H4 (cell line): ENCODE measurements around the gene IL1RAPL2. TPM values are rescaled to one million over a fixed set of nuclear protein-coding genes. Genes with fewer than 3 reads are reported as not detected.
A peak's percentile ranks its signal among the peaks of the same experiment; 100 is the strongest.
"Not testable (repeated sequence)": the region's sequence is repeated elsewhere in the genome, so short reads cannot be mapped to it uniquely, and the experiment has no call there.

Experiments used
- DNase-seq: peaks from one replicate; pipeline ENCODE4 v3.0.0-alpha.2; 2015; ENCODE audit warnings: low spot score
- total RNA-seq: library from RNA; depleted of rRNA; stranded (reverse); fragments of >200 nt; shearing (Covaris generic); gene quantifications from 2 replicates; pipeline ENCODE4 v1.2.3, GENCODE V29; 2014

IL1RAPL2 gene
- total RNA-seq, 1 experiment from 2014 or later = 0.23 TPM

DNA sequence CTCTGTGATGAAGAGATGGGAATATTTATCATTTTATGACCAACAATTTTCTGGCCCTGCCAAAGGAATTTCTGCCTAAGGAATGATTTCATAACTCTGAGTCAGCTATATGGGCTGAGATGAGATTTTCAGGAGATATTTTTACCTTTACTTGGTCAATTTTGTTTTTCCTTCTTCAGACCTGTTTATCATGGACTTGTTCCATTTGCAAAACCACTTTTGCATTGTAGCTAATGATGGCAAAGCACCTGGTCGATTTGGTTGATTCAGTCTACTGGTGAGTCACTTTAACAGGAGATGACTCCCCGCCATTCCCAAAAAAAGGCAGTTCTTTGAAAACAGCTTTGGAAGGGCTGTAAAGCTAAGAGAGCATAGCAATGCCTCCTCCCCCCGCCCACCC lies 601.2 kb downstream of the IL1RAPL2 start:
- no peak for DNase-seq

DNA sequence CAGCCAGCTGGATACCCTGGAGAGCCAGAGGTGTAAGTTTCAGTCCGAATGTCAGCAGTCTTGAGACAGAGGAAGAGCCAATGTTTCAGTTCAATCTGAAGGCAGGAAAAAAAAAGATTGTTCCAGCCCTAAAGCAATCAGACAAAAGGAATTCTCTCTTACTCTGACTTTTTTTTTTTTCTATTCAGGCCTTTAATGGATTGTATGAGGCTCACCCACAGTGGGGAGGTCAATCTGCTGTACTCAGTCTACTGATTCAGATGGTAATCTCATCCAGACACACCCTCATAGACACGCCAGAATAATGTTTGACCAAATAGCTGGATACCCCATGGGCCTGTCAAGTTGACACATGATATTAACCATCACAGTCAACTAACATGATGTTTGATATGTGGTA lies 602.6 kb downstream of the IL1RAPL2 start:
- no peak for DNase-seq

DNA sequence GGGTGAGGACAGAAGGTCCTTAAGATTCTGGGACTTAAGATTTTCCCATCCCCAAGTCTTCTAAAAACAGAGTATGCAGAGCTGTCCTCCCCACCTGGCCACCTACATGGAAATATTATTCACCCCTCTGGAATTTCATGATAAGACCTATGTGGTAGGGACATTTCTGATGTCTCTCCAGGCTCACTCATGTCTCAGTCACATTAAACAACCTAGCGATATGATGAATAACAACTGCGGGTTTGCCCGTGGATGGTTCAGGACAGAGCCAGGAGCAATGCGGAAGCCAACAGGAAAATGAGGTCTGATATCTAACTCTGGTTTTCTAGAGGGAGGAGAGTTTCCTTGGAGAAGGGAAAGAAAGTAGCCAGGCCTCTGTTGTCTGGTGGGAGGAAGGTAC lies 607.1 kb downstream of the IL1RAPL2 start:
- no peak for DNase-seq

DNA sequence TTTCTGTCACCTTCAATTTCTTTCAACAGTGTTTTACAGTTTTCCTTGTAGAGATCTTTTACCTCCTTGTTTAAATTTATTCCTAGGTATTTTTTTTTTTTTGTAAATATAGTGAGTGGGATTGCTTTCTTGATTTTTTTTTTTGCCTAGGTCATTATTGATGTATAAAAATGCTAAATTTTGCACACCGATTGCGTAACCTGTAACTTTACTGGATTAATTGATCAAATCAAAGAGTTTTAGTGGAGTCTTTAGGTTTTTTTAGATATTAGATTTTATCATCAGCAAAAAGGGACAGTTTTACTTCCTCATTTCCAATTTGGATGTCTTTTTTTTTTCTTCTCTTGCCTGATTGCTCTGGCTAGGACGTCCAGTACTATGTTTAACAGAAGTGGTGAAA lies 613.6 kb downstream of the IL1RAPL2 start:
- DNase-seq = no peak

DNA sequence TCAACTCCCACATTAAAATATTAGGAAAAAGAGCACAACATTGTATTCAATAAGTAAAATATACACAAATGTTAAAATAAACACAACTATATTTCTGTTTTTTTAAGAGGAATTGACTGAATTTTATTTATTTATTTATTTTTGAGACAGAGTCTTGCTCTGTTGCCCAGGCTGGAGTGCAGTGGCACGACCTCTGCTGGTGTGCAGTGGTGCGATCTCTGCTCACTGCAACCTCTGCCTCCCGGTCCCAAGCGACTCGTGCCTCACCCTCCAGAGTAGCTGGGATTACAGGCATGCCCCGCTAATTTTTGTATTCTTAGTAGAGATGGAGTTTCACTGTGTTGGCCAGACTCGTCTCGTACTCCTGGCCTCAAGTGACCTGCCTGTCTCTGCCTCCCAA lies 623.1 kb downstream of the IL1RAPL2 start:
- no peak for DNase-seq

DNA sequence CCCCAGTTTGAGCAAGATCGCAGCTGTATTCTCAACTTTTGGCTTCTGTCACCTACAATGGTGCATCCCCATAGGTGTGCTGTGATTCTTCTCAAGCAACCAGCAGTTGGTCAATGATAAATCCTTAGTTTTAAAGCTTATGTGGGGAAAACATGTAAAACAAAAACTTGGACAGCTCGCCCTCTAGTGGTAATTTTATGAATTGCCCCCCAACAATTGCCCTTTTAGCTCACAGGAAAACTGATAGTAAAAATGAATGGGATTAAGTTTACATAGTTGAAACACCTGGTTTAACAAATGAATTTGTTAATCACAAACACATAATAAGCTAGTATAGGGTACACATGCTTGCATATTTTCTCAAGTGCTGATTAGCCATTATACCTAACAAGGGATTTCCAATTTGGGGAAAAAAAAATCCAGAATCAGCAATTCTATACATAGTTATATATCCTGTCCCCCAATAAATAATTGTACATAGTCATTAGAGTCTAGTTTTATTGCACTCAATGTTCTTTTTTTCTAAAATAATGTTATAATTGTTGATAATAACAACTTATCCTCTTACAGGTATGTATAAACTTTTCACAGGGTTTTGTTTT lies 624.4 kb downstream of the IL1RAPL2 start:
- peak; percentile 5 for DNase-seq

DNA sequence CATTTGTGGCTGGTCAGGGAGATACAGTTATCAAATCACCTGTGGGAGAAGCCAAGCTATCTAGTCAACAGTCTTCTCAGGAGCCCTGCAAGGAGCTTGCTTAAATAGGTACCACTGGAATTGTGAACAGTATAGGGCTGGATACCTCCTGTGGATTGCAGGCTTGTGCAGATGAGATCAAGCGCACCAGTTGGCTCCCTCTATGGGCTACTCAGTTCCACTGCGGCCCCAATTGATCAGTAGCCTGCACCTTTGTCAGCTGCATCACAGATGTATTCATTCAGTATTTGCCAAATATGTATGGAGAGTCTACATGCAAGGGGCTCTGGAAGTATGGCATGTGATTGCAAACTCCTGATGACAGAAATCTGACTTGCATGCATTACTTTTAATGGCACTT lies 625.9 kb downstream of the IL1RAPL2 start:
- DNase-seq = peak; percentile 9

DNA sequence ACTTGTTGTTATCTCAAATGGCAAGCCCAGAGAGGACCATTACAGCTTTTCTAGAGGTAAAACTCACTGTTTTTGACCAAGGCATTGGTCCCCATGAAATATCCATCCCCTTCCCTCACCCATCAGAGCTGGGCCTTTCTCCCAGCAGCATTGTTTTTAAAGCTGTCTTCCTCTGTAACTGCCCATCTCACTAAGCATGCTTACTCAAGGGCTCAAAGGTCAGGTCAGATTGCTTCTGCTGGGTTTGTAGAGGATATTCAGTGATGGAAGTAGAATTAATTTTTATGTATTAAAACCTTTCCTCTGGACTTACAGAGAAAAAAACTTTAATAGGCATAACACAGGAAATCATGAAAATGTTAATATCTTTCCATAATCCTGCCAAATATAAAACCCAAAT lies 643.4 kb downstream of the IL1RAPL2 start:
- DNase-seq = no peak

DNA sequence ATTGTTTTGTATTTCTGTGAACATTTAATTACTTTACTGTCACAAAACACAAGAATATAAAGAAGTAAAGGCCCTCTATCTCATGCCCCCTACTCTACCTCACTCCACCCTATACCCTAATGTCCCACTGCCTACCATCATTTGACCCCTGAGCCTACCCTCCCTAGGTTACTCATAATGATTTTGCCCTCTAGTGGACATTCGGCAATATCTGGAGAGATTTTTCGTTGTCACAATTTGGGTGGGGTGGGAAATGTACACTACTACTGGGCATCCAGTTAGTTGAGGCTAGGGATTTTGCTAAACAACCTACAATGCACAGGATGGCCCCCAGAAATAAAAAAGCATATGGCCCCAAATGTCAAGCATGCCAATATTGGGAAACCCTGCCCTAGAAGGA lies 644.3 kb downstream of the IL1RAPL2 start:
- DNase-seq = no peak

DNA sequence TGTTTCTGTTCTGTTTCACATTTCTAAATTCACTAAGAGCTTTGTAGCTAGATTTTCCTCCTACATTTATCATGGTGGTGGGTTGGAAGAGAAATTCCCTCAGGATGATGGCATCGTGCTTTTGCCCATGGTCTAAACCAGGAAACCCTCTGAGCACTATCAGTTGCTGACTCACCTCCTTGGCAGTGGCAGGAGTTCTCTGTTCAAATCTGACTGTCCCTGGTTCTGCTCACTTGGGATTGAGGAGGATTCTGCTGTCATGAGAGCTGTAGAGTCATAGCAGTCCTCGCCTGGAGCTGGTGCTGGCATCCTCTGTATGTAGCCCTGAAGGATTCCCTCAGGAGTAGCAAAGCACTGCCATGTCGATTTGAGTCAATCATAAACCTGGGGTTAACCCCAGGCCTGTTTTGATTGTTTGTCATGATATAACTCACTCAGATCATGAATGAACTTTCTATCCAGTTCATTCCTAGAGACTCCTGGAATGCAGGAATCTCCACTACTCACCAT lies 645.1 kb downstream of the IL1RAPL2 start:
- no peak for DNase-seq

DNA sequence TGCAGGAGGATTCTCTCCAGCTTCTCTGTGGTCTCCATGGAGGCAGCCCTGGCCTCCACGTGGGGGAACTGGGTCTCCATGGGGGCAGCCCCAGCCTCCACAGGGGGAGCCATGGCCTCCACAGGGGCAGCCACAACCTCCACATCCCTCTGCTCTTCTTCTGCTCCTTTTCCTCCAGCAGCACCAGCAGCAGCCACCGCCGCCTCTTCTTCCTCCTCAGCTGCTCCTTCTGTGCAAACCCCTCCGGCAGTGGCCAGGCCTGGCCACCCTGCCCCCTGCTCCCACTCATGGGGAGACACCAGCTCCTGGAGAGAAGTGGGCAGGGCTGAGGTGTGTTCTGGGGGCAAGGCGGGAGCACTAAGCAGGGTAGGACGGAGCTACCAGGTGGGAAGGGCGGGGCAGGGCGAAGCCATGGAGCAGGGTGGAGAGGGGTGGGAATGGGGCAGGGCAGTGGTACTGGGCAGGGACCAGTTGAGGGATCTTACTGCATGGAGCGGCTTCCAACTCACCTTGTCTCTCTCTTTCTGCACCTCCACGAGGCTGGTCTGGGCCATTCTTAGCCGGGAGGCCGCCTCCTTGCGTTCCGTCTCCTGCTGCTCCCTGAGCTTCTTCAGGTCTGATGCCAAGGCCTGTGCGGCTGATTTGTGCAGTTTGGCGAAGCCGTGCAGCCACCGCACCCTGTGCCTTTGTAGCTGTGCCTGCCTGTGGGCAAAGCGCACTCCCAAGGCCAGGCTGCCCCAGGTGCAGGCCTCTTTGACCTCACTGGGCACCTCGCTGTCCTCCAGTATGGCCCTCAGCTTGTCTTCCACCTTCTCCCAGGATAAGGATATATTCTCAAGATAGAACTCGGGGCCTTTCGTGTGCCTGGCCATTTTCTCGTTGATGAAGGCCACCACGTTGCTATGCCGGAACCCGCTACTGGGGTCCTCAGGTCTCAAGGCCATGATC lies 653.7 kb downstream of the IL1RAPL2 start:
- no peak for DNase-seq

DNA sequence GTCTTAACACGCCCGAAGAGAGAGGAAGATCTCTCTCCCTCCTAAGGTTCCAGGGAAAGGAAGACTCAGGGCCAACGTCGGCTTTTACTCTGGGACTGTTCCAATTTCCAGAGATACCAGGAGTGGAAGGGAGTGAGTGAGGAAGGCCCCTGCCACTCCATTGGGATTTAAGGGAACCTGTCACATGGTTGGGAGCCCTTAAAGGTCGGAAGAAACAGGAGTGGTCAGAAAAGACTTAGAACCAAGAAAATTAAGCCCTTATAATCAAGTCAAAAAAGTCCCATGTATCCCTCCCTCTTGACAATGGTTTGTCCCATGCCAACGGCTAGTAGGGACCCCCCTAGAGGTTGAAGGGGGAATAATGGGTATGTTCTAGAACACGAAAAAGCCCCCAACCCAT lies 654.6 kb downstream of the IL1RAPL2 start, which contains the start of gene TEX13A:
Gene TEX13A, minus strand, starts transcription at position 59 of the 400 bp plus-strand sequence. CDS start 297 bp downstream, outside the sequence.
- DNase-seq = no peak

DNA sequence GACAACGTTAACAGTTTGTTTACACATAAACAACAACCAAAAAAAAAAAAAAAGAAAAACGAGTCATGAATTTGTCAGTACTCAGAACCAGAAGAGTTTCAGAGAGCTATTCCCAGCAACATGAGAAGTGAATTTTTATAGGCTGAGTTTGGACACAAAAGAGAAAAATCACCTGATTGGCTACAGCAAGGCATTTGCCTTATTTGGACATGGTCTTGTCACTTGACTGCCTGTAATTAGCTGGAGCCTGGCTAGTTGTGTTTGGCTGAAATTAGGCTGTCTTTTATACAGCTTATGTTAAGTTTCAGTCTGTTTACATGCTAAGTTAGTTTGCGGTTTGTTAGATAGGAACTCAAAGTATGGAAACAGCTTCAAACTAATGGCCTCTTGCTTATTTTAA lies 655.4 kb downstream of the IL1RAPL2 start:
- DNase-seq = peak; percentile 49

DNA sequence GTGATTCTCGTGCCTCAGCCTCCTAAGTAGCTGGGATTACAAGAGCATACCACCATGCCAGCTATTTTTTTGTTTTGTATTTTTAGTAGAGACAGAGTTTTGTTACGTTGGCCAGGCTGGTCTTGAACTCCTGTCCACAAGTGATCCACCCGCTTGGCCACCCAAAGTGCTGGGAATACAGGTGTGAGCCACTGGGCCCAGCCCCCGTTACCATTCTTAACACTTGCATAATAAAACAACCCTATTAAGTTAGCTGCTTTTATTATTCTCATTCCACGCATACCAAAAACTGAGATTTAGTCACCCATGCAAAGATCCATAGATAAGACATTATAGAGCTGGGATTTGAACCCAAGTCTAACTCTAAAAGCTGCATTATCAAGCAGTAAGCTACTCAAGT lies 660.5 kb downstream of the IL1RAPL2 start:
- no peak for DNase-seq

DNA sequence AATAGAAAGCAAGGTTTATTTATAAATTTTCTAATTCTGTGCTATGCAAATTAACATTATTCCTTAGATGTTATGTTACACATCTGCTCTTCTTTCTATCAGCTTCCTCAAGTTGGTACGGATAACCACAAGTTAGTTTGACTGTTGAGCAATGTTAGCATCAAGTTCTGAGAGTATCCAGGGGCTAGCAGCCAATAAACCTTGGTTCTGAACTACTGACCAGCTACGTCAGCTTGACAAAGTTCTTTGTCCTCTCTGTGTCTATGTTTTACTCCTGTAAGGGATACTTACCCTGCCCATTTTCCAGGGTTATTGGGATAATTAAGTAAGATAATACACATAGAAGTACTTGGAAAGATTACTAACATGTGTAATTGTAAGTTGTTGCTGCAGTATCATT lies 662.6 kb downstream of the IL1RAPL2 start:
- DNase-seq = no peak

DNA sequence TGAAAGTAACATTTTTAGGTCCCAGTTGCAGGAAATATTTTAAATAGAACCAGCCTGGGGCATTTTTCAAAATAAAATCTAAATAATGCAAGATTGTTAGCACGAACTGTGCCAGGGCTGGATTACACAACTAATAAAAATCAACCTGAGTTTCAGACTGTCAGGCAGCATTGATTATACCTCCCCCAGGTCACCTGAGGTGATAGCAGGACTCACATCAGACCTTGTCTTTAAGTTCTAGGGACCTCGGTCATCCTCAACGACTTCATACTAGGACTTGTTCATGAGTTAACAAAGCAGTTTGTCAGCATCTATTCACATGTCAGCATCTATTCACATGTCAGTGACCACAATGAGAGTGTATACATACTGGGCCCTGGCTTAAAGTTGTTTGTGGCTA lies 663.1 kb downstream of the IL1RAPL2 start:
- DNase-seq = no peak

DNA sequence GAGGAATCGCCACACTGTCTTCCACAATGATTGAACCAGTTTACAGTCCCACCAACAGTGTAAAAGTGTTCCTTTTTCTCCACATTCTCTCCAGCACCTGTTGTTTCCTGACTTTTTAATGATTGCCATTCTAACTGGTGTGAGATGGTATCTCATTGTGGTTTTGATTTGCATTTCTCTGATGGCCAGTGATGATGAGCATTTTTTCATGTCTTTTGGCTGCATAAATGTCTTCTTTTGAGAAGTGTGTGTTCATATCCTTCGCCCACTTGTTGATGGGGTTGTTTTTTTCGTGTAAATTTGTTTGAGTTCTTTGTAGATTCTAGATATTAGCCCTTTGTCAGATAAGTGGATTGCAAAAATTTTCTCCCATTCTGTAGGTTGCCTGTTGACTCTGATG lies 671.4 kb downstream of the IL1RAPL2 start:
- not testable (repeated sequence) for DNase-seq

DNA sequence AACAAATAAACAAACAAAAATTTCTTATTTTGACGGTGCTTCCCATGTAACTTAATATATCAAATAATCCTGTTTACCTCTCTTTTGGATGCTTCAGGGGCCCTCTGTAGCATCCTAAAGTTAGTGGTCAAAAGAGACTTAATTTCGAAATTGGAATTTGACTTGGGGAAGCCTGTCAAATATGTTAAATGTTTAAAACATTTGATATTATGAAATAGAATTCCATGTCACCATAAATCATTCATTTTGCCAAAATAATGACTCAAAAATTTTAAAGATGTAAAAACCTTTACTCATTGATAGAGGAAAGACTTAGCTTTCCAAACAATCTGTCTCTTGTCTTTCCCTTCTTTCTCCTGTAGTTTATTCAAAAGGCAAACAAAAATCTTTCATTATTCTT lies 675.1 kb downstream of the IL1RAPL2 start:
- no peak for DNase-seq

DNA sequence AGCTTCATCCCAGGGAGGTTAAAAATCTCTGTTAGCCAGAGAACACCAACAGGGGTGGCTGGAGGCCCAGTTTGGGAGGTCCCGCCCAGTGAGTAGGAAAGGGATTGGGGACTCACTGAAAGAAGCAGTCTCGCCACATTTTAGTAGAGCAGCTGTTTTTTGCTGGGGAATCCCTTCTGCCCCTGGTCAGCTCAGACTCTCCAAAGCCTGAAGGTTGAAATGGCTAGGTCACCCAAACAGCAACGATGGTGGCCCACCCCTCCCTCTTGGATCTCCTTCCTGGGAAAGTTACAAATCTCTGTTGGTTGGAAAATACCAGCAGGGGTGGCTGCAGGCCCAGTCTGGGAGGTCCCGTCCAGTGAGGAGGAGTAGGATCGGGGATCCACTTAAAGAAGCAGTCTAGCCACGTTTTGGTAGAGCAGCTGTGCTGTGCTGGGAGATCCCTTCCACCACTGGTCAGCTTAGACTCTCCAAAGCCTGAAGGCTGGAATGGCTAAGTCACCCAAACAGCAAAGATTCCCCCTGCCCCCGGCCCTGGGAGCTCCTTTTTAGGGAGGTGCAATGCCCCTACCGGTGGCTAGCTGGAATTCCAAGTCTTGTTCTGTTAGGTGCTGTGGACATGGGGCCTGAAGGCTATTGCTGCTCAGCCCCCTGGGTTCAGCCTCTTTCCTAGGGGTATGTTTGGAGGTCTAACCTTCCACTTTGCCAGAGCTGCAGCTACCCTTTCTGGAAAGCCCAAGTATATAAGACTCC lies 694.5 kb downstream of the IL1RAPL2 start:
- no peak for DNase-seq

DNA sequence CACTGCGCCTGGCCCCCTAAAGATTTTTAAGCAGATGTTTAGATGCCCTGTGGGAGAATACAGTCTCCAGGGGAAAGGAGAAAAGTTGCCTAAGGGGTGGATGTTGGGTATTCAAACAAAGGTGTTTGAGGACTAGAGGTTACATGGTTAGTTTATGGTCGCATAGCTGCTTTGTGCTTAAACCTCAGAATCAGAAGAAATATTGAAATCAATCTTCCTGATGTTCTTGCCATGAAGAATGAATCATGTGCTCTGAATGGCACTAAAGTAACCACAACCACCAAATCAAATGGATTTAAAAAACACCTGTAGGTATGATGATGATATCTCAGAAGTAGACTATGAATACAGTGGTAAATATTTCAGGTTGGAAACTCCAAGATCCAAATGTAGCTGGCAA lies 697.2 kb downstream of the IL1RAPL2 start:
- DNase-seq = no peak

DNA sequence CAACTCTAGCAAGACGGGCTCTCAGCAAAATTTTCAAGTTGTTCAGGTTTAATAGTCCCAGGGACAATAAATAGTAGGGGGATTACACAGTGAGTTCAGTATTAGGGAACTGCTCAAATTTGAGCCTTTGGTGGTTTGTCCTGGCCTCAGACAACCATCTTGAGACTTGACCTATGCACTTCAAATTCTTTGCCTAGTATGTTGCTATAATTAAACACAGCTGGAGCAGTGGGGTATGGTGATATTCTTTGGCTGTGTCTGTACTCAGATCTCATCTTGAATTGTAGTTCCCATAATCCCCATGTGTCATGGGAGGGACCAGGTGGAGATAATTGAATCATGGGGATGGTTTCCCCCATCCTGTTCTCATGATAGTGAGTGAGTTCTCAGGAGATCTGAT lies 697.8 kb downstream of the IL1RAPL2 start:
- DNase-seq = no peak

DNA sequence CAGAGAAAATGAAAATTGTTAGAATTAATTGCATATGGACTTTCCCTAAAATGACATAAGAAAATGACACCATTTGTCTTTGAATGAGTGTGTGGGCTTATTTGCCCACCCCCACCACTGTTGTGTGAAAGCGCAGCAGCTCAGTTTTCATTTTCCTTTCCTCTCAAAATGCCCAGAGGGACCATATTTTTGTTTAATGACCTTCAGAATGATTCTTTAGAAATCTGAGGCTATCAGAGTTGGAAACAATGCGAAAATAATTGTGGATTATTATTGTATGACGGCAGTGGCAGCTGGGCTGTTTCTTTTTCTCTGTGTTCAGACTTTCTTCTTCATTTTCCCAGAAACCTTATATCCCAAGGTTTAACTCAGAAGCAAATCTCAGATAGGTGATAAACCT lies 699.1 kb downstream of the IL1RAPL2 start:
- no peak for DNase-seq
